ENCODE data around the gene CTSC. TPM values are rescaled to one million over a fixed set of nuclear protein-coding genes. Genes with fewer than 3 reads are reported as not detected.
A peak's percentile ranks its signal among the peaks of the same experiment; 100 is the strongest.

CTSC gene
- total and polyA plus RNA-seq, 2 of the 13 experiments (the other 11 are each of a cell fraction or from before 2014, with no cell fraction given): 144 to 210 TPM

DNA sequence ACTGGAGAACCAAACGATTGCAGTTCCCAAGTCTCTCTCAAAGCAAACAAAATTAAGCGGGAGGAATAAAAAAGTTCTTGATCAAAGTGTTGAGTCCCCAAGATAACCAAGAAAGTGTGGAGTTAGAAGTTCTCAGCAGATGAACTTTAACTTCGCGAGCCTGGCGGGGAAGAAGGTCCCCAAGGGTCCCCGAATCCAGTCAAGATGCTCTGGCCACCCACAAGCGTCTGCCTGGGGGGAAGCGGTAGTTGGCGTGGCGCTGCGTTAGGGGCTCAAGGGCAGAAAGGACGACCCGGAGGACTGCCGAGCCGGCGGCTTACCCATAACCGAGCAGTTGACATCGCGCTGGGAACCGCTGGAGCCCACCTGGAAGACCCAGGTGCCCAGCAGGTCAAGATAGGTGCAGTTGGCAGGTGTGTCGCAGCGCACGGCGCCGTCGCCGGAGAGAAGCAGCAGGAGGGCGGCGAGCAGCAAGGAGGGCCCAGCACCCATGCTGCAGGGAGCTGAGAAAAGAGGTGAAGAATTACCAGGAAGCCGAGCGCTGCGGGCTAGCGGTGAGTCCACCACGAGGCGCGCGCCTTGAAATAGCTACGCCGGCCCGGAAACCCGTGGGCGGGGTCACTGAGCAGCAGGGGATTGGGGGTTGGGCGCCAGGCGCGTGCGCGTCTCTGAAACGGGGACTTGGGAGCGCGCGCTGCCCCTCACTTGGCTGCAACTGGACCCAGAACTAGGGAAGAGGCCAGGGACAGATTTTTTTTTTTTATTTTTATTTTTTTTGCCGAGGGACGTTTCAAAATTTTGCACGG is at the start of gene CTSC (continued):
- TF ChIP-seq SAP130 (CRISPR knock-in tag; IDR thresholded peaks at IDR 0.05; ENCODE audit: low read depth) (peak; percentile 82), PTBP1 (IDR thresholded peaks at IDR 0.05; ENCODE audit: low read depth, low read length, poor library complexity, severe bottlenecking) (peak; percentile 43), POLR2G (IDR thresholded peaks at IDR 0.05; ENCODE audit: low read depth, low read length) (peak; percentile 84), SP140L (CRISPR knock-in tag; IDR thresholded peaks at IDR 0.05; ENCODE audit: borderline replicate concordance) (no peak), ZNF564 (CRISPR knock-in tag; IDR thresholded peaks at IDR 0.05) (peak; percentile 83; the same call in 1 of the 2 replicates), ZBTB7A (CRISPR knock-in tag; IDR thresholded peaks at IDR 0.05) (no peak), REXO4 (CRISPR knock-in tag; IDR thresholded peaks at IDR 0.05; ENCODE audit: borderline replicate concordance) (no peak), KMT2B (CRISPR knock-in tag; IDR thresholded peaks at IDR 0.05) (peak; percentile 80), KDM3A (CRISPR knock-in tag; IDR thresholded peaks at IDR 0.05; ENCODE audit: low read depth) (0 out of 2 replicates have a peak, but pooled peaks have one; percentile 56), XRCC5 (optimal IDR thresholded peaks at IDR 0.05; ENCODE audit: low read length) (peak; percentile 33), ZNF12 (CRISPR knock-in tag; IDR thresholded peaks at IDR 0.05) (0 out of 2 replicates have a peak, but pooled peaks have one; percentile 19), ZBTB14 (CRISPR knock-in tag; IDR thresholded peaks at IDR 0.05) (peak; percentile 94), NCOA2 (CRISPR knock-in tag; IDR thresholded peaks at IDR 0.05) (peak; percentile 39), SALL1 (CRISPR knock-in tag; IDR thresholded peaks at IDR 0.05) (peak; percentile 50), NFKB2 (CRISPR knock-in tag; IDR thresholded peaks at IDR 0.05; ENCODE audit: borderline replicate concordance) (peak; percentile 66; the same call in 1 of the 2 replicates), ARID5B (CRISPR knock-in tag; IDR thresholded peaks at IDR 0.05) (peak; percentile 52), ZFX (CRISPR knock-in tag; IDR thresholded peaks at IDR 0.05; ENCODE audit: low read depth) (peak; percentile 55; the same call in 1 of the 2 replicates), ZC3H13 (CRISPR knock-in tag; IDR thresholded peaks at IDR 0.05) (peak; percentile 68; the same call in 1 of the 2 replicates), ZNF121 (CRISPR knock-in tag; IDR thresholded peaks at IDR 0.05) (no peak; the same call in 1 of the 2 replicates)
- TF ChIP-seq, protein P1, sequence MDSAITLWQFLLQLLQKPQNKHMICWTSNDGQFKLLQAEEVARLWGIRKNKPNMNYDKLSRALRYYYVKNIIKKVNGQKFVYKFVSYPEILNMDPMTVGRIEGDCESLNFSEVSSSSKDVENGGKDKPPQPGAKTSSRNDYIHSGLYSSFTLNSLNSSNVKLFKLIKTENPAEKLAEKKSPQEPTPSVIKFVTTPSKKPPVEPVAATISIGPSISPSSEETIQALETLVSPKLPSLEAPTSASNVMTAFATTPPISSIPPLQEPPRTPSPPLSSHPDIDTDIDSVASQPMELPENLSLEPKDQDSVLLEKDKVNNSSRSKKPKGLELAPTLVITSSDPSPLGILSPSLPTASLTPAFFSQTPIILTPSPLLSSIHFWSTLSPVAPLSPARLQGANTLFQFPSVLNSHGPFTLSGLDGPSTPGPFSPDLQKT (CRISPR knock-in tag; IDR thresholded peaks at IDR 0.05; ENCODE audit: borderline replicate concordance): peak; percentile 18; the same call in 1 of the 2 replicates
- TF ChIP-seq, protein P2, sequence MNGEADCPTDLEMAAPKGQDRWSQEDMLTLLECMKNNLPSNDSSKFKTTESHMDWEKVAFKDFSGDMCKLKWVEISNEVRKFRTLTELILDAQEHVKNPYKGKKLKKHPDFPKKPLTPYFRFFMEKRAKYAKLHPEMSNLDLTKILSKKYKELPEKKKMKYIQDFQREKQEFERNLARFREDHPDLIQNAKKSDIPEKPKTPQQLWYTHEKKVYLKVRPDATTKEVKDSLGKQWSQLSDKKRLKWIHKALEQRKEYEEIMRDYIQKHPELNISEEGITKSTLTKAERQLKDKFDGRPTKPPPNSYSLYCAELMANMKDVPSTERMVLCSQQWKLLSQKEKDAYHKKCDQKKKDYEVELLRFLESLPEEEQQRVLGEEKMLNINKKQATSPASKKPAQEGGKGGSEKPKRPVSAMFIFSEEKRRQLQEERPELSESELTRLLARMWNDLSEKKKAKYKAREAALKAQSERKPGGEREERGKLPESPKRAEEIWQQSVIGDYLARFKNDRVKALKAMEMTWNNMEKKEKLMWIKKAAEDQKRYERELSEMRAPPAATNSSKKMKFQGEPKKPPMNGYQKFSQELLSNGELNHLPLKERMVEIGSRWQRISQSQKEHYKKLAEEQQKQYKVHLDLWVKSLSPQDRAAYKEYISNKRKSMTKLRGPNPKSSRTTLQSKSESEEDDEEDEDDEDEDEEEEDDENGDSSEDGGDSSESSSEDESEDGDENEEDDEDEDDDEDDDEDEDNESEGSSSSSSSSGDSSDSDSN (CRISPR knock-in tag; IDR thresholded peaks at IDR 0.05): peak; percentile 67
